ENCODE results near the gene TRERF1.

Gene TRERF1

DNA sequence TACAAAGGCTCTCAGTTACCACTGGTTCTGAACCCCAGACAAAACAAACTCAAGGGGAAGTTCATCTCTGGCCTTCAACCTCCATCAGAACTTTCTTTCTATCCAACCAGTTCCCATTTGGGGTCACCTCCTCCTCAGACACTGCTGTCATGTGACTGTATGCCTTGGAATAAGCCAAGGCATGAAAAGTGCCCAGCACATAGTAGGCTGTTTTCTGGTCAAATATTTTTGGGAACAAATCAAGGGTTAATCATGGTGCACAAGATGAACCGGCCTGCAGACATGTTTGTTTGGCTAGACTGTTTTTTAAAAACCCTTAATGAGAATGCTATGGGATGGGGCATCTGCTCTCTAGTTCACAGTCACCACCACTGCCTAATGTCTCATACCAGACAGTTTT is 185.2 kb downstream of the TRERF1 start:
- no peak for DNase-seq (ENCODE audit: low read depth)
- TF ChIP-seq, protein P1, sequence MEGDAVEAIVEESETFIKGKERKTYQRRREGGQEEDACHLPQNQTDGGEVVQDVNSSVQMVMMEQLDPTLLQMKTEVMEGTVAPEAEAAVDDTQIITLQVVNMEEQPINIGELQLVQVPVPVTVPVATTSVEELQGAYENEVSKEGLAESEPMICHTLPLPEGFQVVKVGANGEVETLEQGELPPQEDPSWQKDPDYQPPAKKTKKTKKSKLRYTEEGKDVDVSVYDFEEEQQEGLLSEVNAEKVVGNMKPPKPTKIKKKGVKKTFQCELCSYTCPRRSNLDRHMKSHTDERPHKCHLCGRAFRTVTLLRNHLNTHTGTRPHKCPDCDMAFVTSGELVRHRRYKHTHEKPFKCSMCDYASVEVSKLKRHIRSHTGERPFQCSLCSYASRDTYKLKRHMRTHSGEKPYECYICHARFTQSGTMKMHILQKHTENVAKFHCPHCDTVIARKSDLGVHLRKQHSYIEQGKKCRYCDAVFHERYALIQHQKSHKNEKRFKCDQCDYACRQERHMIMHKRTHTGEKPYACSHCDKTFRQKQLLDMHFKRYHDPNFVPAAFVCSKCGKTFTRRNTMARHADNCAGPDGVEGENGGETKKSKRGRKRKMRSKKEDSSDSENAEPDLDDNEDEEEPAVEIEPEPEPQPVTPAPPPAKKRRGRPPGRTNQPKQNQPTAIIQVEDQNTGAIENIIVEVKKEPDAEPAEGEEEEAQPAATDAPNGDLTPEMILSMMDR (conservative IDR thresholded peaks at IDR 0.05; ENCODE audit: low read depth, low read length), result no peak
- no peak overlapping the region for H3K4me3 ChIP-seq (ENCODE audit: low read depth, low read length)

DNA sequence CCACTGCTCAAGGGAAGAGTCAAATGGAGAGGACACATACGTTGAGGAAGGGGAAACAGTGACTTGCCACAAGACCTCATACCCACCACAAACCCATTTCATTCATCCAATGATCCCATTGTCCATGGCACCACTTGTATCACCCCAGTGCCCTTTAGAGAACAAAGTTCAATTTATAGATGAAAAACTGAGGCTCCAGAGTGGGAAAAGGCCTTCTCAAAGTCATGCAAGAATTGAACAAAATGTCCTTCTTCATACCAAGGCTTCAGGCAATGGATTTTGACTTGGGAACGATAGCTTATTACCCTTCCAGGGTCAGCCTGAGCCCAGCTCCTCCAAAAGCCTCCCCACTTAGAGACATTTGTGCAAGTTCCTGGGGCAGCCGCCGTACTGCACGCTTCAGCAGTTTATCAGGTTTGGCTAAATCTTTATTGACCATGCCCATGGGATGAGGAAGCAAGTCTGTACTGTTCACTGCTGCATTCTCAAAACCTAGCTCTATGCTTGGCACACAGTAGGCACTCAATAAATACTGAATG is 186.8 kb downstream of the TRERF1 start:
- no peak for DNase-seq (ENCODE audit: low read depth)
- TF ChIP-seq, protein P1 (conservative IDR thresholded peaks at IDR 0.05; ENCODE audit: low read depth, low read length), result no peak
- H3K4me3 ChIP-seq (ENCODE audit: low read depth, low read length), result no peak overlapping the region

DNA sequence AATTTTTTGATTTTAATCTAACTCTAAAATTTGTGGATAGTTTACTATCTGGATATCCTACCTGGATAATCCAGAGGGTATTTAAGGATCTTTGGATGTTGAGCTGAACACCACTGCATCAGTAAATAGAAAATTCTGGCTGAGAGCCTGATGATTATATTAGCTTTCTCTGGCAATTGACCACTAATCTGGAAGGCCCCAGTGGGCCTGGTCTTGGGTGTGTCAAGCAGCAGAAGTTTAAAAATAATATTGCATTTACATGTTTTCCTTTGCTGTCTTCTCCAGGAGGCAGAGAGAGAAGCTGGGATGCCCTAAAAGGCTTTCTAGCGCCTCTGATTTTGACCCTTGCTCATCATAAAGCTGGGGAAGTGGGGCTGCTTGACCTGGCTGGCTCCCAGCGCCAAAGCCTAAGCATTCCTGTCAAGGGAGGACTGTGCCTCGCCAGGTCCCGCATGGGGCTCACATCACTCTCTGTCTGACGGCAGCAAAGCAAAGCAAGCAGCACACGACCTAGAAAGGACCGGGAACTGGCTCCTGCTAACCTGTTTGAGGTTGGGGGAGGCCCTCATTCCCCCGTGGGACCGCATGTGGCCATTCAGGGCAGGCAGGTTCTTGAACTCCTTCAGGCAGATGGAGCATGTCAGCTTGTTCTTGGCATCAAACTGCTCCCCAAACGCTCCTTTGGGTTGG is 187.4 kb downstream of the TRERF1 start:
- TF ChIP-seq, protein P1 (conservative IDR thresholded peaks at IDR 0.05; ENCODE audit: low read depth, low read length), result no peak
- no peak for DNase-seq (ENCODE audit: low read depth)
- no peak overlapping the region for H3K4me3 ChIP-seq (ENCODE audit: low read depth, low read length)

GRCh38 chr6:42263165-42263728 is 188.5 kb downstream of the TRERF1 start:
- no peak for DNase-seq (ENCODE audit: low read depth)
- H3K4me3 ChIP-seq (ENCODE audit: low read depth, low read length), result no peak overlapping the region
- TF ChIP-seq, protein P1 (conservative IDR thresholded peaks at IDR 0.05; ENCODE audit: low read depth, low read length), result no peak

DNA sequence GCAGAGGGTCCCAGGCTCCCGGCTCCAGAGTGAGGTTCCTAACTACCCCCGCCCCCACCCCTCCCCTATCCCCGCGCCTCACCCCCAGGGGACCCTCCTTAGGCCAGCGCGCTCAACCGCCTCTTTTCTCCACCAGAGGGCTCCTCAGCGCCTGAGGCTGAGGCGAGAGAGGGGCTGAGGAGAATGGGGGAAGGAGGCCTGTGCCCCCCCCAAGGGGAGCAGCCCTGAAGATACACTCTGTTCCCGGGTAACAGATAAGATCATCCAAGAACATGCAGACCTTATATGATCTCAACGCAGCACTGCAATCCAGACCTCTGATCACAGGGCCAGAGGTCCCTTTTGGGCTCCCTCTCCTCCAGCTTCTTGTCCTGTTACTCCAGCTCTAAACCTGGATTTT is 190.8 kb downstream of the TRERF1 start:
- peak; percentile 20 for DNase-seq (ENCODE audit: low read depth)
- no peak overlapping the region for H3K4me3 ChIP-seq (ENCODE audit: low read depth, low read length)
- TF ChIP-seq, protein P1 (conservative IDR thresholded peaks at IDR 0.05; ENCODE audit: low read depth, low read length), result peak; percentile 68

DNA sequence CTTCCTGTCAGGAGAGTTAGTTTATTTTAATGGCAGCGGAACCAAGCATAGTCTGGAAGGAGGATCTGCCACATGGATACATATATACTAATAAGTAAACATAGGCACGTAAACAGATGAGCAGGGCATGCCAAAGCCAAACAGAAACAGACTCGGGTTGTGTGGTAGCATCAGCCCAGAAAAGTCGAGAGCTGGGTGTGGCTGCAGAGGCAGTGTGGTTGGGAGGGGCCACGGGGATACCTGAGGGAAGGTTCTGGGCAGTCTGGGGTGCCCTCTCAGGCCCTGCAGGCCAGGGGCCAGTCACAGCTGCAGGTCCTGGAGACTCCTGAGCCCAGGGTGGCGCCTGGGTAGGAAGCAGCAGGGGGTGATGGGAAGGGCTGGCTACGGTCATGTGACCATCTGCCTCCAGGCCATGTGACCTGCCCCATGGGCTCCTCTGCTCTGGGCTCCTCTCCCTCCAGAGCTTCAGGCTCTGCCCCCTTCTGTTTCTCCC is 191.3 kb downstream of the TRERF1 start:
- H3K4me3 ChIP-seq (ENCODE audit: low read depth, low read length), result peak overlapping the region; percentile 20
- peak; percentile 43 for DNase-seq (ENCODE audit: low read depth)
- TF ChIP-seq, protein P1 (conservative IDR thresholded peaks at IDR 0.05; ENCODE audit: low read depth, low read length), result no peak

All from choroid plexus epithelial cell (primary cell).